Liver (tissue), 3 donors: Measurements from ENCODE around the gene SPPL2C.

Experiments
- GABPA ChIP-seq, 2 donors: IDR thresholded peaks in 1 of 2; conservative IDR thresholded peaks in 1 of 2; 2 replicates each; pipeline ENCODE4 v1.6.1; 2016; ENCODE audit warnings: antibody characterized with exemption in 2 of 2, mild to moderate bottlenecking in 1 of 2, moderate library complexity in 1 of 2
- RAD21 ChIP-seq, 2 donors: IDR thresholded peaks; 2 replicates each; pipeline ENCODE4 v1.6.1; 2016; ENCODE audit warnings: antibody characterized with exemption in 2 of 2, mild to moderate bottlenecking in 2 of 2
- TAF1 ChIP-seq: conservative IDR thresholded peaks from 2 replicates; pipeline ENCODE4 v1.6.1; 2016; ENCODE audit warnings: antibody characterized with exemption, mild to moderate bottlenecking
- TF ChIP-seq, protein P1 (sequence below): fragments of 150-350 bp; IDR thresholded peaks from 2 replicates; pipeline ENCODE4 v1.5.1; 2017; ENCODE audit warnings: improper control_type of control experiment, low read depth, low read length; ENCODE audit not compliant: missing input control
- TF ChIP-seq, protein P2 (sequence below): IDR thresholded peaks from 2 replicates; pipeline ENCODE4 v1.6.1; 2016; ENCODE audit warnings: antibody characterized with exemption, mild to moderate bottlenecking
- TF ChIP-seq, protein P3 (sequence below): IDR thresholded peaks from 2 replicates; pipeline ENCODE4 v1.6.1; 2016; ENCODE audit warnings: antibody characterized with exemption
- TF ChIP-seq, protein P4 (sequence below): IDR thresholded peaks from 2 replicates; pipeline ENCODE4 v1.6.1; 2016; ENCODE audit warnings: antibody characterized with exemption
- donor health status: healthy.
- donor health status: healthy.

DNA sequence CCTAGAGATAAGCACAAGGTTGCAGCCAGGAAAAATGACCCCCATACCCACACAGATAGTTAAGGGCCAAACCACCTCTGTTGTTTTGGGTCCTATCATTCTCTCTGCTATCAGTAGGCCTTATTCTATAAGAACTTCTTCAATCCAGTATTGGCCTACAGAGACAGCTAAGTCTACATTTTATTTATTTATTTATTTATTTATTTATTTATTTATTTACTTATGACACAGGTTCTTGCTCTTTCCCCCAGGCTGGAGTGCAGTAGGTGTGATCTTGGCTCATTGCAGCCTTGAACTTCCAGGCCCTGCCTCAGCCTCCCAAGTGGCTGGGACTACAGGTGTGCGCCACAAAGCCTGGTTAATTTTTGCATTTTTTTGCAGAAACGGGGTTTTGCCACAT lies 42.2 kb downstream of the SPPL2C start:
- no peak for TF ChIP-seq GABPA (IDR thresholded peaks at IDR 0.05 in 1 of 2, conservative IDR thresholded peaks at IDR 0.05 in 1 of 2)
- TF ChIP-seq, protein P1, sequence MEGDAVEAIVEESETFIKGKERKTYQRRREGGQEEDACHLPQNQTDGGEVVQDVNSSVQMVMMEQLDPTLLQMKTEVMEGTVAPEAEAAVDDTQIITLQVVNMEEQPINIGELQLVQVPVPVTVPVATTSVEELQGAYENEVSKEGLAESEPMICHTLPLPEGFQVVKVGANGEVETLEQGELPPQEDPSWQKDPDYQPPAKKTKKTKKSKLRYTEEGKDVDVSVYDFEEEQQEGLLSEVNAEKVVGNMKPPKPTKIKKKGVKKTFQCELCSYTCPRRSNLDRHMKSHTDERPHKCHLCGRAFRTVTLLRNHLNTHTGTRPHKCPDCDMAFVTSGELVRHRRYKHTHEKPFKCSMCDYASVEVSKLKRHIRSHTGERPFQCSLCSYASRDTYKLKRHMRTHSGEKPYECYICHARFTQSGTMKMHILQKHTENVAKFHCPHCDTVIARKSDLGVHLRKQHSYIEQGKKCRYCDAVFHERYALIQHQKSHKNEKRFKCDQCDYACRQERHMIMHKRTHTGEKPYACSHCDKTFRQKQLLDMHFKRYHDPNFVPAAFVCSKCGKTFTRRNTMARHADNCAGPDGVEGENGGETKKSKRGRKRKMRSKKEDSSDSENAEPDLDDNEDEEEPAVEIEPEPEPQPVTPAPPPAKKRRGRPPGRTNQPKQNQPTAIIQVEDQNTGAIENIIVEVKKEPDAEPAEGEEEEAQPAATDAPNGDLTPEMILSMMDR = no peak
- TF ChIP-seq, protein P2, sequence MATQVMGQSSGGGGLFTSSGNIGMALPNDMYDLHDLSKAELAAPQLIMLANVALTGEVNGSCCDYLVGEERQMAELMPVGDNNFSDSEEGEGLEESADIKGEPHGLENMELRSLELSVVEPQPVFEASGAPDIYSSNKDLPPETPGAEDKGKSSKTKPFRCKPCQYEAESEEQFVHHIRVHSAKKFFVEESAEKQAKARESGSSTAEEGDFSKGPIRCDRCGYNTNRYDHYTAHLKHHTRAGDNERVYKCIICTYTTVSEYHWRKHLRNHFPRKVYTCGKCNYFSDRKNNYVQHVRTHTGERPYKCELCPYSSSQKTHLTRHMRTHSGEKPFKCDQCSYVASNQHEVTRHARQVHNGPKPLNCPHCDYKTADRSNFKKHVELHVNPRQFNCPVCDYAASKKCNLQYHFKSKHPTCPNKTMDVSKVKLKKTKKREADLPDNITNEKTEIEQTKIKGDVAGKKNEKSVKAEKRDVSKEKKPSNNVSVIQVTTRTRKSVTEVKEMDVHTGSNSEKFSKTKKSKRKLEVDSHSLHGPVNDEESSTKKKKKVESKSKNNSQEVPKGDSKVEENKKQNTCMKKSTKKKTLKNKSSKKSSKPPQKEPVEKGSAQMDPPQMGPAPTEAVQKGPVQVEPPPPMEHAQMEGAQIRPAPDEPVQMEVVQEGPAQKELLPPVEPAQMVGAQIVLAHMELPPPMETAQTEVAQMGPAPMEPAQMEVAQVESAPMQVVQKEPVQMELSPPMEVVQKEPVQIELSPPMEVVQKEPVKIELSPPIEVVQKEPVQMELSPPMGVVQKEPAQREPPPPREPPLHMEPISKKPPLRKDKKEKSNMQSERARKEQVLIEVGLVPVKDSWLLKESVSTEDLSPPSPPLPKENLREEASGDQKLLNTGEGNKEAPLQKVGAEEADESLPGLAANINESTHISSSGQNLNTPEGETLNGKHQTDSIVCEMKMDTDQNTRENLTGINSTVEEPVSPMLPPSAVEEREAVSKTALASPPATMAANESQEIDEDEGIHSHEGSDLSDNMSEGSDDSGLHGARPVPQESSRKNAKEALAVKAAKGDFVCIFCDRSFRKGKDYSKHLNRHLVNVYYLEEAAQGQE = no peak
- no peak for TF ChIP-seq RAD21 (IDR thresholded peaks at IDR 0.05)
- no peak for TF ChIP-seq TAF1
- TF ChIP-seq, protein P3, sequence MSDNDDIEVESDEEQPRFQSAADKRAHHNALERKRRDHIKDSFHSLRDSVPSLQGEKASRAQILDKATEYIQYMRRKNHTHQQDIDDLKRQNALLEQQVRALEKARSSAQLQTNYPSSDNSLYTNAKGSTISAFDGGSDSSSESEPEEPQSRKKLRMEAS = no peak
- TF ChIP-seq, protein P4, sequence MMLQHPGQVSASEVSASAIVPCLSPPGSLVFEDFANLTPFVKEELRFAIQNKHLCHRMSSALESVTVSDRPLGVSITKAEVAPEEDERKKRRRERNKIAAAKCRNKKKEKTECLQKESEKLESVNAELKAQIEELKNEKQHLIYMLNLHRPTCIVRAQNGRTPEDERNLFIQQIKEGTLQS = no peak
